NCI-H146 treated with DMSO at 0.1 percent for 48 hours (cell line): ENCODE data around the gene PDE2A.

Source experiments
- DNase-seq: peaks from one replicate; lab custom pipeline; 2025; ENCODE audit not compliant: unreplicated experiment; lab: John Stamatoyannopoulos, UW

Gene PDE2A

GRCh38 chr11:72673943-72674828, at the start of gene PDE2A:
Gene PDE2A (minus strand): TSS chr11:72674422. CDS start chr11:72674207, 215 bp downstream.
- no peak for DNase-seq

DNA sequence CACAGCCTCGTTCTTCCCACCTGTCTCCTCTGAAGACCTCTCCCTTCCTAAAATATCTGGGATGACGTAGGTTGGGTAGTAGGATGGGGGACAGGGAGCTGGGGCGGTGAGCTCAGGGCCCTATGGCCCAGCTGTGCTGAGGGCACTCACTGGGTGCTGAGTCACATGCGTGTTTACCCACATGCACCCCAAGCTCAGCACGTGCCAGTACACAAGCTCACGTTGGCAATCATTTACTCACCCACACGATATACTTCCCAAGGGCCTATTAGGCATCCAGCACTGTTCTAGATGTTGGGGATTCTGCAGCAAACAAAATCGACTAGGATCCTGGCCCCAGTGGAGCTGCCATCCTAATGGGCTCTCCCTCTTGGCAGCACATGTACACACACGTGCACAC, 49.3 kb upstream of the PDE2A start:
- DNase-seq: no peak

DNA sequence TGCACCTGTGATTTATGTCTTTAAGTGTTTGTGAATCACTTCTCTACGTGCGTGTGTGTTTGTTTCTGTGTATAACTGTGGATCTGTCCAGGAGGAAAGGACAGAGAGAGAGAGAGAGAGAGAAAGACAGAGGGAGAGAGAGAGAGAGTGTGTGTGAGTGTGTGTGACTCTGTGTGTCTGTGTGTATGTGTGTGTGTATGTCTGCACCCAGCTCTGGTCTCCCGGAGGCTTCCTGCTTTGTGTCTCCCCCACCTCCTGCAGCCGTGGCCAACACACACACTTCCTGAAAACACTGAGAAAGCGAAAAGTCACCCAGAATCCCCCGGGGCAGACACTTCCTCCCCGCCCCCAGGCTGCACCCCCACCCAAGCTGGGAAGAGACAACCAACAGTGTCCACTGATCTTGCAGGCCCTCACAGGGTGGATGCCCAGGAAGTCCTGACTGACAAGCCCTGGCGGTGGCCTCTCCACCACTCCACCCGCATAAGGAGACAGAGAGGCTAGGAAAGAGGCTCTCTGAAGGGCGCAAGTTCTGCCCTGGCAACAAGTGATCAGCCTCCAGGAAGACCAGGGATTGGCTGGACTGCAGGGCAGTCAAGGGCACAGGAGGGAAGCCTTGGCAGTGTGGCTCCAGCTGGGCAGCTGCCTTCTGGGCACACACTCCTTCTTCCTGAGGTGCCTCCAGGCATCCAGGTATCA, 48.0 kb upstream of the PDE2A start:
- DNase-seq: no peak

DNA sequence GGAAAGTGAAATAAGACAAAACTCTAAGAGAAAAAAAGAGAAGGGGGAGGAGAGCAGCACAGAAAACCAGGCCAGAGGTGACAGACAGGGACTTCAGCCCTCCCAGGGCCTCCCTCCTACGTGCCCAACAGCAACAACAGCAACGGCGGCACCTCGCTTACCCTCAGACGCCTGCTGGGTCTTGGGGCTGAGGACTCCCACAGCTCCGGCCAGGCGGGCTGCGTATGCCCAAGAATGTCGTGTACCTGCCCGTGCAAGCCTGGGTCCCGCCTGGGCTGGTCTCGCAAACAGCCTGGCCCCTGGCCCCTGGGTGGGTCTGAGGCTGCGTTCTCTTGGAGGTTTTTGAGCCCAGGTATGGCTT, 47.4 kb upstream of the PDE2A start:
- no peak for DNase-seq

- DNase-seq: no peak
Observed at GRCh38 chr11:72721276-72721675, 47.1 kb upstream of the PDE2A start.

- DNase-seq: no peak
Observed at GRCh38 chr11:72720784-72721183, 46.6 kb upstream of the PDE2A start.

- DNase-seq: no peak
Observed at GRCh38 chr11:72720047-72720446, 45.8 kb upstream of the PDE2A start.

DNA sequence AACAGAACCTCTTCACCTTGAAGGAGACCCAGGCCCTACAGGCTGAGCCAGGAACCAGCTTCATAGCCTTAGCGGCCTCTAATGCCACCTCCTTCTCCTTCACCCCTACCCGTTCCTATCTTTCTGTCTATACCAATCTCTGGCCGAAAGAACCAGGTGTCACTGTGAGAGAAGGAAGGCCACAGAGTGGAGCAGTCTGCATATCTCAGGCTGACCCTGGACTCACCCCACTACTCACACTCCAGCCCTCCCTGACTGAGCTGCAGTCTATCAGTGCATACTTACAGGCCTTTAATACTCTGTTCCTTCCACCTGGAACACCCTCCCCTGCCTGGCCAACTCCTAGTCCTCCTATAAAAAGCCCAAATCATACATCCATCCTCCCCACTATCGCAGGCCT, 45.3 kb upstream of the PDE2A start:
- no peak for DNase-seq

- no peak for DNase-seq
Observed at GRCh38 chr11:72719144-72719543, 44.9 kb upstream of the PDE2A start.

- DNase-seq: no peak
Observed at GRCh38 chr11:72718101-72718501, 43.9 kb upstream of the PDE2A start.

DNA sequence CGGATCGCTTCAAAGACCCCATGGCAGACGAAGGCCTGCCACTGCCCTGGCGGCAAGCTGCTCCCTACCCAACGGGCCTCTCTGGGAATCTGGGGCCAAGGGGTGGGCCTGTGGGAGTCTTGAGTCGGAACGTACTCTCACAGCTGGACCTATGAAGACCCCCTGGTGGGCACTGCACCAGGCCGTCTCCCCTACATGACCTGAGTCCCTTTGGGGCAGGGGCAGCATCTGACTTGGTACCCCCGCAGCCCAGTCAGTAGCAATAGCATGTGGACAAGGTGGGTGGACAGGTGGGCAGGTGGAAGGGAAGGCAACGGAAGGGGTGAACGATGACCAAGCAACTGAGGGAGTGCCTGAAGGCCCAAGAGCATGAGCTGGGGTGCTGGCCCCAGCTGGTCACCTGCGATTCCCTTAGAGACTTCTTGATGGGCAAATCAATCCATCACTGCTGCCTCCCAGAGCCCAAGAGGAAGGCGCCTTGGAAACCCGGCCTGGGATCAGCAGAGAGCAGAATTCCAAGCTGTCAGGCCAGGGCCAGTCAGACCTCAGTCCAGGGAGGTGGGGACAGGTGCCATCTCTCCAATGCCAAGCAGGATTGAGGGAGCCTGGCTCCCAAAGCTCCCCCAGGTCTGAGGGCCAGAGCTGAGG, 42.7 kb upstream of the PDE2A start:
- DNase-seq: no peak

DNA sequence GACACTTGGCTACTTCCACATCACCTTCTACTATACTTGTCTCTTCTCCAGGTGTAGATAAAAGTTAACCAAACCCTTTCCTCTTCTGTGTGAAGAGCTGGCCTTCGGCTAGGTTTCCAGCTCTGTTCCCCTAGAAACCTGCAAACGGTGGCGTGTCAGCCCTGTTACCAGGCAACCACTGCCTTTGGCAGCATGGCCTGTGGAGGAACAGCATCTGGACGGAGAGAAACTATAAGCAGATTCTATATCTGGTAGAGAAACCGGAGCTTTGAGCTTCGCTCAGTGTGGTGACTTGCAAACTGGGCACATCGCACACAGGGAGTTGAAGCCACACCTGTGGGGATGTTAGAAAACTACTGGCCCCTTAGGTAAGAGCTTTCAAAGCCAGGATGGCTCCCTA, 42.1 kb upstream of the PDE2A start:
- DNase-seq: no peak

DNA sequence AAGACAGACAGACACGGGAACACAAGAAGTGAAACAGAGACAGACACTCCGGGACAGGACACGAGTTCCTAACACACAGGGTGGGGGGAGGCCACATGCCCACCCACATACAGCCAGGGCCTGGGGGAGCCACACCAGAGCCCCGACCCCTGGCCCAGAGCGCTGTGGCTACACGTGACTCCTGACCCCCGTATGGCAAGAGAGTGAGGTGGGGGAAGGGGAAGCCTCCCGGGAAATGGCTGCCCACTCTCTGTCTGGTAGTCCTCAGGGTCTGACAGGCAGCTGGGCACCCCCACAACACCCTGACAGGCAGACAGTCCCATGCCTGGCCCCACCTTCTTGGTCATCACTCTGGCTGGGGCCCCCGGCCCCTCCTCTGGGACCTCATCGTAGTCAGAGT, 38.6 kb upstream of the PDE2A start:
- DNase-seq: no peak

DNA sequence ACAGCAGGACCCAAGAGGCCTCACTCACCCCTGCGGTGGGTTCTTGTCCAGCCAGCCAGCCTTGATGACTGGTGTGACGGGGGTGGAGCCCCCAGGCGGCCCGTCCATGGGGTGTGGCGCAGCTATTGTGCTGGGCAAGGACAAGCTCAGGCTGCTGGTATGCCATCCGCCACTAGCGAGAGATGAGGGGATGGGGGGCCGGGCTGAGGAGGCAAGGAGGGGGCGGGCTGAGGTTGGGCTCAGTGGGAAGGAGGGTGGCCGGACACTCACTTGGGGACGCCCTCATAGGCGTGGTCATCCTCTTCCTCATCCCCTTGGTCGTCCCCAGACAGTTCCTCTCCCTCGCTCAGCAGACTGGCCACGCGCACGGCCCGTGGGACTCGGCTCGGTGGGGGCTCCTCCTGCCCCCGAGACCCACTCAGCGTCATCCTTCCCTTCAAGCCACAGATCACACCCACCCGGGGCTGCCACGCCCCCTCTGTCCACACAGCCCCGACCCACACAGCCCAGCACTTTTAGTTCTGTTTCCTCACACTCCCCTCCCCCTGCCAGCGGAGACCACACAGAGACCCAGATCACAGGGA, 38.0 kb upstream of the PDE2A start:
- DNase-seq: no peak

- no peak for DNase-seq
Observed at GRCh38 chr11:72711141-72711540, 36.9 kb upstream of the PDE2A start.

- no peak for DNase-seq
Observed at GRCh38 chr11:72710278-72710677, 36.1 kb upstream of the PDE2A start.

DNA sequence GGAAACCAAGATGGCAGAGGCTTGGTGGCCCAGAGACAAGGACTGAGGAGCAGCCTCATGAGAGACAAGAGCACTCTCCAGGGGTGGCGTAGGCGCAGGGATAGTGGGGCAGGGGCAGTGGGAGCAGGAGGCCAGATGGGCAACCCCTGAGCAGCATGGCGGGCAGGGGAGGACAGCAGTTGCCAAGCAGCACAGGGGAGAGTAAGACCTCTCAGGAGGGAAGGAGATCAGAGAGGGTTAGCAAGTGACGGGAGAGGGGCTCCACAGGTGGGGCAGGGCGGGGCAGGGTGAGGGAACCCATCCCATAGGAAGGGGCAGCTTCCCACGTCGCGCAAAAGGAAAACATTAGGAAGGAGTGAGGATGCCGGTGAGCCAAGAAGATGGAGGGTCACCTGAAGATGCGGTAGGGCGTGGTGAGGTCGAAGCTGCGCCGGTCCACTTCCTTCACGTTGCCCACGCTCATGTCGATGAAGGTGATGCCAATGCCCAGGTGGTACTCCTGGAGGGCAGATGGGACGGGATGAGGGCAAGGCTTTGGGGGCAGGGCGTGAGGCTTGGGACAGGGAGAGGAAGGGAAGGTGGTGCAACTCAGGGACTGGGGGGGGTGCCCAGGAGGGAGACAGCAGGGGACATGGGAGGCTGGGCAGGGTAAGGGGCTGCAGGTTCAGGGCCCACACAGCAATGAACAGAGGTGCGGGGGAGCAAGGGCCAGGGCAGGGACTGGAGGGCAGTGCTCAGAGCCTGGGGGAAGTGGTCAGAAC, 35.4 kb upstream of the PDE2A start:
- no peak for DNase-seq

DNA sequence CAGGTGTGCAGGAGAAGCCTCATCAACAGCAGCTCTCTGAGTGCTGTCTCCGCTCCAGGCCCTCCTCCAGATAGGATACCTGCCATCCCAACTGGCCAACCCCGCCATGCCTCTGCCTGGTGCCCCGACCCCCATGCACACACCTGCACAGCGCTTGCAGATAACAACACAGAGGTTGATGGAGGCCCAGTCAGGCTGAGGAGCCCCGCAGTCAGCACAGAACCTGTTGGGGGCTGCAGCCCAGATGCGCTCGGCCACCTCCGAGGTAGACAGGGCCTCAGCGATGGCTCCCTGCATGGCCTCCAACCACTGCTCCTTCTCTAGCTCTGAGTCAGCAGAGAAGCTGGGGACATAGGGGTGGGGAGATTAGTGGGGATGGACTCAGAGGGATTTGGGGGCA, 32.8 kb upstream of the PDE2A start:
- DNase-seq: no peak

DNA sequence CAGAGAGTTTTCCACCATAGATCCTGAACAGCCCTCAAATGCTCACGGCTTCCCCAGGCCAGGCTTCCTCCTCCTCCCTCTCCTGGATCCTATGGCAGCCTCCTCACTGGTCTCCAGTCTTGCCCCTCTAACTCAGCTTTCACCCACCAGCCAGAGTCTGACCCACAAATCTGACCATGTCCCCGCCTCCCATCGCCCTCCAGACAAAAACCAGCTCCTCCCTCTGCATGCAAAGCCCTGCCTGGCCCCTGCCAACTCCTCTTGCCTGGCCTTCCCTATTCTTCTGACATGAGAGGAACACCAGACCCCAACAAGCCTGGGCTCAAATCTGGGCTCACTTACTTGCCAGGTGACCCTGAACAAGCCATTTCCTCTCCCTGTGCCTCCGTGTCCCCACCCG, 32.4 kb upstream of the PDE2A start:
- no peak for DNase-seq

DNA sequence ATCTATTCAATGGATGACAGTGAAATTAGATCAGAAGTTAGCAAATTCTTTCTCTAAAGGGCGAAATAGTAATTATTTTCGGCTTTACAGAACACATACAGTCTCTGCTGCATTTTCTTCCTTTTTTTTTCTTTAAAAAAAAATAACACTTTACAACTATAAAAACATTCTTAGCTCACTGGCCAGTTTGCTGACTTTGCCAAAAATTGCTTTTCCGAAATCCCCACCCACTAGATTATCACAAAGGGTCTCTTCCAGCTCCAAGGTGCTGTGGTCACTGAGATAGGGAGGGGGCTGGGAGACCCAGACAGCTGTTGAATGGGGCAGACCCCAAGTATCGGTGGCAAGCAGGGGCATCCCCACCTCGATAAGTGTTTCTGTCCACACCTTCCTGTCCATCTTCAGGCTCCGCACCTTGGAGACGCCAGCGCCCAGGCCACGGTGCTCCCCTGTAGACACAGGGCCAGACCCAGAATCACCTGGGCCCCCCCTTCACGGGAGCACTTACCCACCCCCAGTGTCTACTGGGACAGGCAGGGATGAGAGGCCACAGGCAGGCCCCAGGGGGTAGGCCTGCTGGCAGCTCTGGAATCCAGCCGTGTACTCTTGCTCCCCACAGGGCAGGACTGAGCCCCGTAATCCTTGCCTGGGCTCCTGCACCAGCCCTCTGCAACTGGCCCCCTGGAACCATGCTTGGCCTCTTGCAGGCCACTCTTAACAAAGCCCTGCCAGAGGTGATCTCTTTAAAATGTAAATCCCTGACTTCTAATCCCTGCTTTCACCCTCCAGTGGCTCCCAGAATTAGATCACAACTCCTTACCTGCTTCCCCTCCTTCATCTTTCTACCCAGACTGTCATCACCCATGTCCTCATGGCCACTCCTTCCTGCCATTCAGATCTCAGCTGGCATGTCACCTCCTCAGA, 31.5 kb upstream of the PDE2A start:
- no peak for DNase-seq
